ENCODE data around the gene CDH12.
A peak's percentile ranks its signal among the peaks of the same experiment; 100 is the strongest.

Gene CDH12

GRCh38 chr5:21919414-21920022 is 933.6 kb downstream of the CDH12 start:
- DNase-seq: peak; percentile 65

GRCh38 chr5:21918451-21918850 is 934.7 kb downstream of the CDH12 start:
- DNase-seq: no peak

- peak; percentile 59 for DNase-seq
These were observed 942.4 kb downstream of the CDH12 start for GRCh38 chr5:21910731-21911130.

GRCh38 chr5:21895766-21896350 is 957.3 kb downstream of the CDH12 start:
- no peak for DNase-seq

- no peak for DNase-seq
These were observed 960.0 kb downstream of the CDH12 start for GRCh38 chr5:21893161-21893560.

- DNase-seq: no peak
These were observed 963.6 kb downstream of the CDH12 start for GRCh38 chr5:21889581-21889980.

- DNase-seq: no peak
These were observed 970.9 kb downstream of the CDH12 start for GRCh38 chr5:21882074-21882745.

GRCh38 chr5:21880164-21880563 is 973.0 kb downstream of the CDH12 start:
- no peak for DNase-seq

GRCh38 chr5:21862986-21863385 is 990.2 kb downstream of the CDH12 start:
- DNase-seq: peak; percentile 81

GRCh38 chr5:21858441-21858840 is 994.7 kb downstream of the CDH12 start:
- no peak for DNase-seq

- DNase-seq: no peak
These were observed 996.2 kb downstream of the CDH12 start for GRCh38 chr5:21856987-21857386.

- DNase-seq: no peak
These were observed 1005.8 kb downstream of the CDH12 start for GRCh38 chr5:21847300-21847699.

GRCh38 chr5:21844960-21845359 is 1008.2 kb downstream of the CDH12 start:
- no peak for DNase-seq

GRCh38 chr5:21834863-21835262 is 1018.3 kb downstream of the CDH12 start:
- DNase-seq: no peak

GRCh38 chr5:21831145-21831787 is 1021.9 kb downstream of the CDH12 start:
- no peak for DNase-seq

- no peak for DNase-seq
These were observed 1026.3 kb downstream of the CDH12 start for GRCh38 chr5:21826884-21827283.

GRCh38 chr5:21823588-21823987 is 1029.6 kb downstream of the CDH12 start:
- no peak for DNase-seq

- DNase-seq: no peak
These were observed 1030.0 kb downstream of the CDH12 start for GRCh38 chr5:21823076-21823574.

- no peak for DNase-seq
These were observed 1032.6 kb downstream of the CDH12 start for GRCh38 chr5:21820527-21820926.

GRCh38 chr5:21818370-21818720 is 1034.8 kb downstream of the CDH12 start:
- no peak for DNase-seq

- peak; percentile 46 for DNase-seq
These were observed 1035.3 kb downstream of the CDH12 start for GRCh38 chr5:21817668-21818369.

GRCh38 chr5:21810737-21811316 is 1042.3 kb downstream of the CDH12 start:
- DNase-seq: peak; percentile 55

GRCh38 chr5:21809611-21810010 is 1043.5 kb downstream of the CDH12 start:
- no peak for DNase-seq

Data from NCI-H510A treated with DMSO at 0.1 percent for 48 hours (cell line).